VCaP (cell line): ENCODE data around the gene GOLGA7B.

Experiments
- H3K27ac ChIP-seq: fragments of 450-650 bp; 2 replicates; pipeline ENCODE4 v1.5.1; 2017
- CTCF ChIP-seq: fragments of 450-650 bp; conservative IDR thresholded peaks from 2 replicates; pipeline ENCODE4 v1.5.1; 2017; ENCODE audit warnings: mild to moderate bottlenecking, moderate library complexity

Gene GOLGA7B

GRCh38 chr10:97812696-97813095 lies 36.9 kb upstream of the GOLGA7B start:
- H3K27ac ChIP-seq: no peak overlapping the region
- TF ChIP-seq CTCF: no peak

- no peak for TF ChIP-seq CTCF
- H3K27ac ChIP-seq: no peak overlapping the region
Measured at GRCh38 chr10:97813311-97813710, 36.3 kb upstream of the GOLGA7B start.

- H3K27ac ChIP-seq: no peak overlapping the region
- TF ChIP-seq CTCF: no peak
Measured at GRCh38 chr10:97814996-97815395, 34.6 kb upstream of the GOLGA7B start.

- TF ChIP-seq CTCF: no peak
- no peak overlapping the region for H3K27ac ChIP-seq
Measured at GRCh38 chr10:97816609-97817008, 33.0 kb upstream of the GOLGA7B start.

- H3K27ac ChIP-seq: no peak overlapping the region
- no peak for TF ChIP-seq CTCF
Measured at GRCh38 chr10:97818572-97818971, 31.1 kb upstream of the GOLGA7B start.

GRCh38 chr10:97820096-97820704 lies 29.4 kb upstream of the GOLGA7B start:
- TF ChIP-seq CTCF: no peak
- H3K27ac ChIP-seq: no peak overlapping the region

GRCh38 chr10:97821308-97822038 lies 28.2 kb upstream of the GOLGA7B start:
- H3K27ac ChIP-seq: no peak overlapping the region
- TF ChIP-seq CTCF: no peak
